ENCODE results near the gene ERC1.

DNA sequence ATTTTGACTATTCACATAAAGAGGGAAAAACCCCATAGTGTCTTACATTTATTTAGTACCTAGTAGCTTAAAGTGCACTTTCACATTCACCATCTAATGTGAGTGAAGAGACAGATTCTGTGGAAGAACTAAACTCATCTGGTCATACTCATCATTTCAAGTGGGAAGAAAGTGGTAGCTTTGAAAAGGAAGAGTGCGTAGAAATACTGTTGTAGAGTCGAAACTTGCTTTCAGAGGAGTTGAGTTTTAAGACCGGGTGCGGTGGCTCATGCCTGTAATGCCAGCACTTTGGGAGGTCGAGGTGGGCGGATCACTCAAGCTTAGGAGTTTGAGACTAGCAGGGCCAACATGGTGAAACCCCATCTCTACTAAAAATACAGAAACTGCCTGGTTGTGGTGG, 222.2 kb downstream of the ERC1 start:
- TF ChIP-seq POLR2AphosphoS5 (IDR thresholded peaks at IDR 0.05), result no peak
- TF ChIP-seq, protein P1, sequence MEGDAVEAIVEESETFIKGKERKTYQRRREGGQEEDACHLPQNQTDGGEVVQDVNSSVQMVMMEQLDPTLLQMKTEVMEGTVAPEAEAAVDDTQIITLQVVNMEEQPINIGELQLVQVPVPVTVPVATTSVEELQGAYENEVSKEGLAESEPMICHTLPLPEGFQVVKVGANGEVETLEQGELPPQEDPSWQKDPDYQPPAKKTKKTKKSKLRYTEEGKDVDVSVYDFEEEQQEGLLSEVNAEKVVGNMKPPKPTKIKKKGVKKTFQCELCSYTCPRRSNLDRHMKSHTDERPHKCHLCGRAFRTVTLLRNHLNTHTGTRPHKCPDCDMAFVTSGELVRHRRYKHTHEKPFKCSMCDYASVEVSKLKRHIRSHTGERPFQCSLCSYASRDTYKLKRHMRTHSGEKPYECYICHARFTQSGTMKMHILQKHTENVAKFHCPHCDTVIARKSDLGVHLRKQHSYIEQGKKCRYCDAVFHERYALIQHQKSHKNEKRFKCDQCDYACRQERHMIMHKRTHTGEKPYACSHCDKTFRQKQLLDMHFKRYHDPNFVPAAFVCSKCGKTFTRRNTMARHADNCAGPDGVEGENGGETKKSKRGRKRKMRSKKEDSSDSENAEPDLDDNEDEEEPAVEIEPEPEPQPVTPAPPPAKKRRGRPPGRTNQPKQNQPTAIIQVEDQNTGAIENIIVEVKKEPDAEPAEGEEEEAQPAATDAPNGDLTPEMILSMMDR (IDR thresholded peaks at IDR 0.05), result no peak
- TF ChIP-seq POLR2A (IDR thresholded peaks at IDR 0.05), result no peak
- no peak for TF ChIP-seq EP300 (IDR thresholded peaks at IDR 0.05)
